Mucosa of descending colon (tissue), 3 donors: ENCODE measurements around the gene NEB. TPM values are rescaled to one million over a fixed set of nuclear protein-coding genes. Genes with fewer than 3 reads are reported as not detected.

ENCODE experiments used
- ATAC-seq: fragments of 200-7000 bp; cut with Tn5 transposase; one replicate; pipeline ENCODE4 v1.9.1; 2020; ENCODE audit warnings: mild to moderate bottlenecking, moderate library complexity
- DNase-seq, 3 donors: peaks; one replicate each; pipeline ENCODE4 v3.0.0-alpha.2; 2020
- H3K36me3 ChIP-seq: fragments of 200-600 bp; one replicate; pipeline ENCODE4 v1.8.0; 2021; ENCODE audit warnings: low read depth, mild to moderate bottlenecking
- H3K4me1 ChIP-seq: fragments of 200-600 bp; one replicate; pipeline ENCODE4 v1.8.0; 2021; ENCODE audit warnings: low read depth, mild to moderate bottlenecking
- H3K4me3 ChIP-seq: fragments of 200-600 bp; one replicate; pipeline ENCODE4 v1.8.0; 2021; ENCODE audit warnings: mild to moderate bottlenecking
- H3K9me3 ChIP-seq: fragments of 200-600 bp; one replicate; pipeline ENCODE4 v1.8.0; 2021; ENCODE audit warnings: mild to moderate bottlenecking
- CTCF ChIP-seq: fragments of 200-600 bp; IDR thresholded peaks from one replicate; pipeline ENCODE4 v1.8.0; 2022; ENCODE audit warnings: antibody characterized with exemption, mild to moderate bottlenecking
- intact Hi-C, 2 donors: fragments of 100-400 bp; cut with DNase I in 1 of 2; cut with micrococcal nuclease in 1 of 2; formaldehyde crosslinking; loops; one replicate each; pipeline versions ENCODE4 v1.11.0 to v1.11.1; 2022; cut with DNase I, micrococcal nuclease
- total RNA-seq, 3 donors: library from RNA; stranded (reverse); fragmentation: NEBNext Ultra II Directional in 2 of 3; extraction: Animal tissue kit (Norgen Biotek cat#: 25700) in 2 of 3; gene quantifications; one replicate each; pipeline versions ENCODE4 v1.2.1 to v1.2.4, GENCODE V29; 2021 to 2023
- donor health status: DM: no; HTN: no; CAD: no; lungs with moderate emphysema.
- donor health status: DM: no; HTN: no; CAD: no.
- donor health status: DM: no; HTN: yes; CAD: no.

NEB gene
- total RNA-seq, 3 donors from 2014 or later = 0.54 to 1.1 (median 0.82) TPM

GRCh38 chr2:151721161-151721560 is 13.1 kb downstream of the NEB start:
- DNase-seq (no peak), ATAC-seq (no peak)
- intact Hi-C loops = no loop called here
- Histone ChIP-seq H3K4me1 (no peaks in the 10 kb centered on the region), H3K4me3 (no peak overlapping the region), H3K36me3 (no peaks in the 10 kb centered on the region), H3K9me3 (no peaks in the 10 kb centered on the region)
- no peak for TF ChIP-seq CTCF

- Histone ChIP-seq H3K9me3 (no peaks in the 10 kb centered on the region), H3K4me1 (no peaks in the 10 kb centered on the region), H3K36me3 (no peaks in the 10 kb centered on the region), H3K4me3 (no peak overlapping the region)
- intact Hi-C loops = no loop called here
- no peak for TF ChIP-seq CTCF
- DNase-seq (no peak), ATAC-seq (no peak)
Measured at GRCh38 chr2:151720521-151720920, 13.8 kb downstream of the NEB start.

GRCh38 chr2:151718796-151719195 is 15.5 kb downstream of the NEB start:
- H3K36me3 ChIP-seq = no peaks in the 10 kb centered on the region
- H3K4me3 ChIP-seq = no peak overlapping the region
- intact Hi-C loops = no loop called here
- no peaks in the 10 kb centered on the region for H3K9me3 ChIP-seq
- TF ChIP-seq CTCF = no peak
- no peaks in the 10 kb centered on the region for H3K4me1 ChIP-seq
- DNase-seq (no peak), ATAC-seq (no peak)

DNA sequence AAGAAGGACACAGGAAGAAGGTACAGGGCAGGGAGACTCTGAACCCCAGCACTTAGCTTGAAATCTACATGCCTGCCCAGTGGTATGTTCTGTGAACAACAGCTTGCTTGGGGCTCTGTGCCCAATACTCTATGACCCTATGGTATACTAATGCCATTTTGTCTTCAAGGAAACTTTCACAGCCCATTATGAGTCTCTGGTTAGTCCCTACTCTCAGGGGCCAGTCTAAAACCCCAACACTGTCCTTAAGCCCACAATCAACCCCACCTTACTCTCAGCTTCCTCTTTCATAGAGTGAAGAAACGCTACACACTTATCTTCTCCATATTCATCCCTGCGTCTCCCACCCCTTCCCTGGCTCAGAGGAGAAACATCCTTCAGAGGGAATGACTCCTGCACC is 16.0 kb downstream of the NEB start:
- DNase-seq (no peak), ATAC-seq (no peak)
- H3K36me3 ChIP-seq = no peaks in the 10 kb centered on the region
- H3K4me3 ChIP-seq = no peak overlapping the region
- no peaks in the 10 kb centered on the region for H3K9me3 ChIP-seq
- intact Hi-C loops = no loop called here
- no peak for TF ChIP-seq CTCF
- no peaks in the 10 kb centered on the region for H3K4me1 ChIP-seq

DNA sequence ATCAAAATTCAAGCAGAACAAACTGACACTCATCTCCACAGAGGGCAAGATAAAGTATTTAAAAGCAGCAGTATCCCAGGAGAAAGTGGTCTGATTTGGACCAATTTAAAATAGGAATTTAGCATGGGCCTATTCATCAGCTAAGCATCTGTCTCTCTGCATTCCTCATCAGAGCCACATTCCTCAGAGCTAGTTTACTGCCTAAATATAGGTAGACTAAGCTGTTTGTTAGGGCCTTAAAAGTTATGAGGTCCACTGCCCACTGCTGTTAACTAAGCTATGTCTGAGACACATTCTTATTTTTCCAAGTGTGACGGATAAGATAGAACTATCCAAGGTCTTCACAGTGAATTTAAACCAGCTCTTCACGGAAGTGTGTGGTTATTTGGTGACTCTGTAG is 17.6 kb downstream of the NEB start:
- Histone ChIP-seq H3K36me3 (no peaks in the 10 kb centered on the region), H3K4me1 (no peaks in the 10 kb centered on the region), H3K4me3 (no peak overlapping the region), H3K9me3 (no peaks in the 10 kb centered on the region)
- no peak for ATAC-seq
- intact Hi-C loops = no loop called here
- no peak for TF ChIP-seq CTCF
- DNase-seq = no peak

DNA sequence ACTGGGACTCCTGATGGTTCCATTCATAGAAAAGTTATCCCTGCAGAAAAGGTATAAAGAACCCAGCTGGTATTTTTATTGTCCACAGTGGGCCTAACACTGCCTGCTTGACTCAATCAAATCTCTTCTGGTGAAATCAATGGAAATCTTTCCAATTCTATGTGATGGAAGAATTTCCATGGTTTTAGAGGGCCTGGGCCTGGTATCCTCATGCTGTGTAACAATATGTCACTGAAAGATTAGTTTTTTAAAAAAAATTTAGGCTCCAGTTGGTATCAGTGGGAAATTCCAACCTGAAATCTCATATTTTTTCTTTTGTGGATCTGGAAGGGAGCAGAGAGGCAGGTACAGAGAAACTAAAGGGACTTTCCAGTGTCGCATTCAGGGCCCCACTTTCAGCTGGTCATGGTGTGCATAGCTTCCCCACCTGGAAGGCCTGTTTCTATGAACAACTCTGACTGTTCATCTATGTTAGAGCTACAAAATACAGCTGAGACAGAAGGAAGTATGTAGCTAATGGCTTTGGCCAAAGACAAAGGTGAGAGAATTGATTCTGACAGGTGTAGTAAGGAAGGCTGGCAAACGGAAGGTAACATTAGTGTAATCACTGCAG is 20.9 kb downstream of the NEB start:
- Histone ChIP-seq H3K9me3 (no peaks in the 10 kb centered on the region), H3K36me3 (no peaks in the 10 kb centered on the region), H3K4me1 (no peaks in the 10 kb centered on the region), H3K4me3 (no peak overlapping the region)
- DNase-seq = no peak
- TF ChIP-seq CTCF = no peak
- ATAC-seq = no peak
- intact Hi-C loops = no loop called here
